ENCODE results near the gene CYP26B1.

The CYP26B1 gene

GRCh38 chr2:72136933-72137497 lies 10.6 kb downstream of the CYP26B1 start:
- H3K27ac ChIP-seq = no peak overlapping the region
- peak; percentile 15 to 56 for DNase-seq
- H3K4me1 ChIP-seq = peaks cover 0 to 31% (median 20%) of the 10 kb centered on the region in 4 donors

GRCh38 chr2:72136331-72136730 lies 11.3 kb downstream of the CYP26B1 start:
- H3K4me1 ChIP-seq = peaks cover 0 to 31% (median 20%) of the 10 kb centered on the region in 4 donors
- H3K4me3 ChIP-seq = no peak overlapping the region
- no peaks in the 10 kb centered on the region for H3K36me3 ChIP-seq
- DNase-seq = peak in 1 of 2 donors; percentile 46
- intact Hi-C loops (cut with DNase I; ENCODE audit: low total_unique reads) = no loop called here
- no peak overlapping the region for H3K27ac ChIP-seq
- no peak for TF ChIP-seq CTCF (IDR thresholded peaks at IDR 0.05)
- no peaks in the 10 kb centered on the region for H3K9me3 ChIP-seq
- H3K27me3 ChIP-seq = peaks cover 0 to 6% of the 10 kb centered on the region in 2 donors

More at GRCh38 chr2:72136933-72137497, 10.6 kb downstream of the CYP26B1 start:
- H3K27me3 ChIP-seq = peaks cover 0 to 1% of the 10 kb centered on the region in 2 donors
- no peak for TF ChIP-seq CTCF (IDR thresholded peaks at IDR 0.05)
- H3K9me3 ChIP-seq = no peaks in the 10 kb centered on the region
- no peak overlapping the region for H3K4me3 ChIP-seq
- H3K36me3 ChIP-seq = no peaks in the 10 kb centered on the region
- intact Hi-C loops (cut with DNase I; ENCODE audit: low total_unique reads) = no loop called here

- peaks cover 0 to 31% (median 20%) of the 10 kb centered on the region in 4 donors for H3K4me1 ChIP-seq
- no peak for TF ChIP-seq CTCF (IDR thresholded peaks at IDR 0.05)
- DNase-seq = peak in 1 of 2 donors; percentile 48
- H3K27me3 ChIP-seq = peaks cover 0 to 6% of the 10 kb centered on the region in 2 donors
- intact Hi-C loops (cut with DNase I; ENCODE audit: low total_unique reads) = no loop called here
- H3K36me3 ChIP-seq = no peaks in the 10 kb centered on the region
- H3K9me3 ChIP-seq = no peaks in the 10 kb centered on the region
- no peak overlapping the region for H3K4me3 ChIP-seq
- no peak overlapping the region for H3K27ac ChIP-seq
Observed at GRCh38 chr2:72135921-72136320, 11.7 kb downstream of the CYP26B1 start.

GRCh38 chr2:72134997-72135800 lies 12.5 kb downstream of the CYP26B1 start:
- H3K4me3 ChIP-seq = no peak overlapping the region
- no peak overlapping the region for H3K27ac ChIP-seq
- DNase-seq = peak in 1 of 2 donors; percentile 56
- peaks cover 0 to 27% (median 20%) of the 10 kb centered on the region in 4 donors for H3K4me1 ChIP-seq
- intact Hi-C loops (cut with DNase I; ENCODE audit: low total_unique reads) = no loop called here
- no peaks in the 10 kb centered on the region for H3K36me3 ChIP-seq
- TF ChIP-seq CTCF (IDR thresholded peaks at IDR 0.05) = no peak
- peaks cover 0 to 6% of the 10 kb centered on the region in 2 donors for H3K27me3 ChIP-seq
- H3K9me3 ChIP-seq = no peaks in the 10 kb centered on the region

GRCh38 chr2:72134408-72134996 lies 13.2 kb downstream of the CYP26B1 start:
- intact Hi-C loops (cut with DNase I; ENCODE audit: low total_unique reads) = no loop called here
- no peak overlapping the region for H3K27ac ChIP-seq
- peak in 1 of 2 donors; percentile 53 for DNase-seq
- no peaks in the 10 kb centered on the region for H3K9me3 ChIP-seq
- H3K27me3 ChIP-seq = peaks cover 0 to 6% of the 10 kb centered on the region in 2 donors
- H3K36me3 ChIP-seq = no peaks in the 10 kb centered on the region
- H3K4me3 ChIP-seq = no peak overlapping the region
- TF ChIP-seq CTCF (IDR thresholded peaks at IDR 0.05) = no peak
- H3K4me1 ChIP-seq = peaks cover 0 to 24% (median 17%) of the 10 kb centered on the region in 4 donors

Data from tibial artery (tissue), 4 donors.